Fibroblast of upper back skin (primary cell): Measurements from ENCODE around the gene SMAD6.

ENCODE experiments used
- DNase-seq: peaks from one replicate; pipeline ENCODE4 v3.0.0-alpha.2; 2013

SMAD6 gene

DNA sequence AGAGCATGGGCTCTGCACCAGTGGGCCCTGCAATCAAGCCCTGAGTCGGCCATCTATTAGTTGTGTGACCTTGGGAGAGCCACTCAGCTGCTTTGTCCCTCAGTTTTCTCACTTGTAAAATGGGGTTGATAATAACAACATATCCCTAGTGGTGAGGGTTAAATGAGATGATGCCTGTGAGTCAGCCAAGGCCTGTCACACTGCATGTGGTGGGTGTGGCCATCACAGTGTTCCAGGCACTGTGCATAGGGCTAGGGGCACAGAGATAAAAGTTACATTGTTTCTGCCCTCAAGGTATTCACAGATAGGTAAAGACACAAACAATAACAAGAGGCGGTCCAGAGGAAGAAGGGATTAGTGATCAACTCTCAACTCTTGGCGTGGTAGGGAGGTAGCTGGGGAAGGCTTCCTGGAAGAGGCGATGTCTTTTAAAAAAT, 19.5 kb downstream of the SMAD6 start:
- DNase-seq, result no peak

DNA sequence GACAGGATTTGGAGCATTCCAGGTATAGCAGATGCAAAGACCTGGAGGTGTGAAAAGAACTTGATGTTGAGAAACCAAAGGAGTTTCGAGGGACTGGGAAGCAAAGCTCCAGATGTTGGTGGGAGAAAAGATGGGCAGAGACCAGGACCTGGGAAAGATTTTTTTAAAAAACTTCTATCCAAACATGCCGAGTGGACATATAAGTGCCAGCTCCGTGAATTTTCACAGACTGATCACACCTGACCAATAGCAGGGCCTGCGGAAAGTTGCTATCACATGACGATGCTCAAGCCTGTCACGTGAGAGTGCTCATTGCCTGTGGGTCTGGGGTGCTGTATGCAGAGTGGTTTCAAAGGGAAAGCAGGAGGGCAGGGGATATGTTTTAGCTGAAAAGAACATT, 19.9 kb downstream of the SMAD6 start:
- no peak for DNase-seq

DNA sequence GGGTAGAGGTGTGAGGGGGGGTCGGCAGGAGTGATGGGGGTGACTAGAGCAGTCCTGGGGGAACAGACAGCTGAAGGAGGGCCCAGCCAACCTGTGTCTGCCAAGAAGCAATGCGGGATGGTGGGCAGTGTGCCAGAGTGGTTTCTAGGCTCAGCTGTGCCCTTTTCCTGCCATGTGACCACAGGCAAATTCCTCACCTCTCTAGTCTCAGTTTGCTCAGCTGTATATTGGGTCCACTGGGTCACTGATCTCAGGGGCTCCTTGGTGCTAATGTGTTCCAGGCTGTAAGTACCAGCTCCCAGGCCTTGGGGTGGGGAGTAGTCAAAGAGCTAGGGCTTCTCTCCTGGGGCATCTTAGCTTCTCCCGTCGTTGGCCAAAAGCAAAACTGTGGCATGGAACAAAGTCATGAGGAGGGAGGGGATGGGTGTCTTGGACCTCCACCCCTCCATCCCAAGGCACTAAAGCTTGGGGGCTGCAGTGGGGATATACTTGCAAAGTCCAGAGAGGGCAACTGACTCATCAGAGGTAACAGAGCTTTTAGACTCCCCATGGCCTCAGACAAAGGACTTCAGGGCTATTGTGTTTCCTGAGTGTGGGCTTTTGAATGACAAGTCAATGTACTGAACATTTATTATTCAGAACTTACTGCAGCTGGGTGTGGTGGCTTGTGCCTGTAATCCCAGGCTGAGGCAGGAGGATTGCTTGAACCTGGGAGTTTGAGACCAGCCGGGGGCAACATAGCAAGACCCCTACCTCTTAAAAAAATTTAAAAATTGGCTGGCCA, 20.9 kb downstream of the SMAD6 start:
- DNase-seq, result no peak

GRCh38 chr15:66723826-66724731, 22.0 kb downstream of the SMAD6 start:
- DNase-seq, result peak; percentile 61

- peak; percentile 68 for DNase-seq
These were observed 22.9 kb downstream of the SMAD6 start for GRCh38 chr15:66724732-66725463.

DNA sequence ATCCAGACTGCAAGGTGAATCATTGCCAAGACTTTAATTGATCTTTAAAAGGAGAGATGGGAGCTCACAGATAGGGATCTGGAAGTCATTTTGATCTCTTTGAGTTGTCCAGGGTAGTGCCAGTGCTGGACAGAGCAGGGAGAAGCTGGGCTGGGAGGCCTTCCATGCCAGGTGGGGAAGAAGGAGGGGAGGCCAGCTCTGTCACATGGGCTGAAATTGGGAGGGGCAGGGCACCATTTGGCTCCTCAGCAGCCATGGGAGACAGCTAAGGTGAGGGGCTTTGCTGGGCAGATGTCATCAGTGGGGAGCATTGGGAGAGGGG, 23.4 kb downstream of the SMAD6 start:
- DNase-seq, result no peak

DNA sequence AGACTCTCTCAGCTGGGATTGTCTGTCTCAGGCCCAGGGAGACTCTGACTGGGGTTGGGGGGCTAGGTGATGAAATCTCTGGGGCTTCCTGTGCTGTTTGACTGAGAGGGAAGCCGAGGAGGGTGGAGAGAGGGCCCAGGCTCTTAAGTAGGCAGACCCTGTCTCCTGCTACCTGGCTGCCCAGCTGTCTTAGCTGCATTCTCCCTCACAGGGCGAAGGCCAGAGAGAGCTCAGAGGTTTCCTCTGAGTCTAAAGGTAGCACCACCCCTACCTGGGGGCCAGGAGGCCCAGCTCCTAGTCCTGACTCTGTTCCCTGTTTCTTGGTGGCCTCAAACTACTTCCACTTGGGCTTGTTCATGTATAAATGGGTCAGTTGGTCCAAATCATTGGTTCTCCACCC, 24.4 kb downstream of the SMAD6 start:
- DNase-seq, result no peak

GRCh38 chr15:66729331-66729951, 27.4 kb downstream of the SMAD6 start:
- DNase-seq, result peak; percentile 58

GRCh38 chr15:66730168-66731021, 28.4 kb downstream of the SMAD6 start:
- DNase-seq, result peak; percentile 51

DNA sequence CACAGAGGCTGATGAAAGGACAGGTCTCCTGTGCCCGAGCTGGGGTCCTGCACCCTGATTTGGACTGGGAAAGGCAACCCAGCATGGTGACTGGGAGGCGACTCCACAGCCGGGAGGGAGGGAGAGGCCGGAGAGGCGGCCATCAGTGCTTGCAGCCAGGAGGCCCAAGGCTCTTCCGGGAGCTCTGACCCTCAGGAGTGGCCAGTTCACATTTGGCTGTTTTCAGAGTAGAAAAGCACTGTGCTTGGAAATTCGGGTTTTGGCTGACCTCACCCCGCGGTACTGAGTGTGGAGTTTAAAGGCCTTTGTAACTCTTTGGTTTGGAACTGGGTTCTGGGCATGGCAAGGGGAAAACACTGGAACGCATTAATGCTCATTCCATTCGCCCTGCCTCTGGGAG, 31.9 kb downstream of the SMAD6 start:
- no peak for DNase-seq

GRCh38 chr15:66734961-66735908, 33.2 kb downstream of the SMAD6 start:
- DNase-seq, result peak; percentile 50

- DNase-seq, result peak; percentile 67
These were observed 33.9 kb downstream of the SMAD6 start for GRCh38 chr15:66735909-66736305.

GRCh38 chr15:66737243-66738010, 35.4 kb downstream of the SMAD6 start:
- DNase-seq, result no peak

GRCh38 chr15:66738116-66738515, 36.1 kb downstream of the SMAD6 start:
- DNase-seq, result no peak

DNA sequence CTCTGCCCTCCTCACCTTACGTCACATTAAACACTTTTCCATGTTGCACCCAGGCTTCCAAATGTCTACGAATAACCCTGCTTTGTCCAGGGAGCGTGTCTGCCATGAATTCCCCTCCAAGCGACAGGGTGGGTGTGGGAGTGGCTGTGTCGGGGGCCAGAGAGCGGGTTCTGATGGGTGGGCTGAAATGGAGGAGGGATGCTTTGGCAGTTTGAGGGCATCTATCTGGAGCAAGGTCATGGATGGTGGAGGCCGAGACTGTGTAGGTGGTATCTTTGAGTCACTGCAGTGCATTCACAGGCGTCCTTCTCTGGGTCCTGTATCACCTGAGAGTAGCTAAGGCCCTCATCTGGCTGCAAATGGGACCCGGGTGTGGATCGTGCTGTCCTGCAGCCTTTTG, 36.6 kb downstream of the SMAD6 start:
- no peak for DNase-seq

DNA sequence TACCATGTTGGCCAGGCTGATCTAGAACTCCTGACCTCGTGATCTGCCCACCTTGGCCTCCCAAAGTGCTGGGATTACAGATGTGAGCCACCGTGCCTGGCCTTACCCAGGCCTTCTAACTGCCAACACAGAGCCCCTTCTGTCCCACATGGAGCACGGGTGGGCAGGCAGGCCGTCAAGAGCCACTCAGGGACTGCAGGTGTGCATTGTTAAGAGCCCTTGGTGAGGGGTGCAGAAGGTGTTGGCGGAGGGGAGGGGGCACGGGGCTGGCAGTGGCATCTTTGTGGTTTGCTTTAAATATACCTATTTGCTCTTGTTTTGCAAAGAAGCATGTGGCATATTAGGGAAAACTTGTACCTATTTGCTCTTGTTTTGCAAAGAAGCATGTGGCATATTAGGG, 37.3 kb downstream of the SMAD6 start:
- DNase-seq, result no peak

DNA sequence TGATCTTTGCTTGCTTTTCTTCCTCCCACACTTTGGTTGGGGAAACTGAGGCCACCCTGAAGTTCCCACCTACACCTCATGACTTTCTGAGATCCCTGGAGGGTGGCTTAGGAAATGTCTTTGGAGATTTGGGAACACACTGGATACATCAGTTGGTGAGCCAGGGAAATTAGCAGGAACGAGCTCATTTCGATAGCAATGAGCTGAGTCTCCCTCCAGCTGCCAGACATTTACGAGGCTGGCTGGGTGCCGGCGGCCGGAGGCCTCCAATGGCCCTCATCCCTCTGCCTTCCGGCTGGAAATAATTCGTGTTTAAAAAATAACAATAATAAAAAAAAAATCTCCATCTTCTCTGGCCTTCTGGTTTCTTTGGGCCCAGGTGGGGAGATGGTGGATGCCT, 38.8 kb downstream of the SMAD6 start:
- DNase-seq, result no peak

- DNase-seq, result no peak
These were observed 39.6 kb downstream of the SMAD6 start for GRCh38 chr15:66741646-66742045.

DNA sequence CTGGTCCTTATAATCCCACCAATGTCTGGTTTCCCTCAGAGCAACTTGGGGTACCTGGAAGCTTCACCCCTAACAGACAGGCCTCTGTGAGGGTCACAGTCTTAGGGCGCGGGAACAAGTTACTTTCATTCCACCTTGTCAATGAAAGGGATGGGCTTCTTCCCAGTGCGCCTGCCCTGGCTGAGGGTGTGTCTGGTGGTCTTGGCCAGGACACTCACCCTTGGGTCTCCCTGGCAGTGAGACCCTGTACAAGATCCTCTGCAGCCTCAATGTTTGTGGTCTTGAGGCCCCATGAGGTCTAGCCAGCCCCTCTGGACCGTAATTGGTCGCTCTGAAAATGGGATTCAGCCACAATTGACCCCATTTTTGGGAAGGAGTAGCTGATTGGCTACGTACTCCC, 40.2 kb downstream of the SMAD6 start:
- DNase-seq, result no peak

GRCh38 chr15:66743204-66743603, 41.2 kb downstream of the SMAD6 start:
- DNase-seq, result no peak
